HL-60 (cell line): ENCODE results near the gene MED15.
"Not testable (repeated sequence)": the region's sequence is repeated elsewhere in the genome, so short reads cannot be mapped to it uniquely, and the experiment has no call there.

Experiments used
- GABPA ChIP-seq: IDR thresholded peaks from 2 replicates; pipeline ENCODE4 v1.6.1; 2012; ENCODE audit warnings: low read depth
- POLR2AphosphoS5 ChIP-seq: IDR thresholded peaks from 2 replicates; pipeline ENCODE4 v1.6.1; 2012; ENCODE audit warnings: low read depth
- REST ChIP-seq: IDR thresholded peaks from 2 replicates; pipeline ENCODE4 v1.6.1; 2012; ENCODE audit warnings: low read depth; ENCODE audit not compliant: insufficient replicate concordance
- SPI1 ChIP-seq: IDR thresholded peaks from 2 replicates; pipeline ENCODE4 v1.6.1; 2012; ENCODE audit warnings: low read depth, mild to moderate bottlenecking, borderline replicate concordance
- TF ChIP-seq, protein P1 (sequence below): IDR thresholded peaks from one replicate; pipeline ENCODE4 v1.5.1; 2011; ENCODE audit warnings: low read length, control low read depth, inconsistent platforms; ENCODE audit not compliant: insufficient read depth

GRCh38 chr22:20538875-20539274, 31.5 kb downstream of the MED15 start:
- not testable (repeated sequence) for TF ChIP-seq REST, POLR2AphosphoS5, GABPA, SPI1
- TF ChIP-seq, protein P1, sequence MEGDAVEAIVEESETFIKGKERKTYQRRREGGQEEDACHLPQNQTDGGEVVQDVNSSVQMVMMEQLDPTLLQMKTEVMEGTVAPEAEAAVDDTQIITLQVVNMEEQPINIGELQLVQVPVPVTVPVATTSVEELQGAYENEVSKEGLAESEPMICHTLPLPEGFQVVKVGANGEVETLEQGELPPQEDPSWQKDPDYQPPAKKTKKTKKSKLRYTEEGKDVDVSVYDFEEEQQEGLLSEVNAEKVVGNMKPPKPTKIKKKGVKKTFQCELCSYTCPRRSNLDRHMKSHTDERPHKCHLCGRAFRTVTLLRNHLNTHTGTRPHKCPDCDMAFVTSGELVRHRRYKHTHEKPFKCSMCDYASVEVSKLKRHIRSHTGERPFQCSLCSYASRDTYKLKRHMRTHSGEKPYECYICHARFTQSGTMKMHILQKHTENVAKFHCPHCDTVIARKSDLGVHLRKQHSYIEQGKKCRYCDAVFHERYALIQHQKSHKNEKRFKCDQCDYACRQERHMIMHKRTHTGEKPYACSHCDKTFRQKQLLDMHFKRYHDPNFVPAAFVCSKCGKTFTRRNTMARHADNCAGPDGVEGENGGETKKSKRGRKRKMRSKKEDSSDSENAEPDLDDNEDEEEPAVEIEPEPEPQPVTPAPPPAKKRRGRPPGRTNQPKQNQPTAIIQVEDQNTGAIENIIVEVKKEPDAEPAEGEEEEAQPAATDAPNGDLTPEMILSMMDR, result not testable (repeated sequence)
